Stimulated activated CD4-positive, alpha-beta T cell treated with anti-CD3 and anti-CD28 coated beads, Interleukin-4, amount 100 ng/mL, for 24 hours (primary cell): ENCODE results near the gene ACOT8.
"Not testable (repeated sequence)": the region's sequence is repeated elsewhere in the genome, so short reads cannot be mapped to it uniquely, and the experiment has no call there.

Experiments used
- DNase-seq: peaks from one replicate; pipeline ENCODE4 v3.0.0-alpha.2; 2020

ACOT8 gene

DNA sequence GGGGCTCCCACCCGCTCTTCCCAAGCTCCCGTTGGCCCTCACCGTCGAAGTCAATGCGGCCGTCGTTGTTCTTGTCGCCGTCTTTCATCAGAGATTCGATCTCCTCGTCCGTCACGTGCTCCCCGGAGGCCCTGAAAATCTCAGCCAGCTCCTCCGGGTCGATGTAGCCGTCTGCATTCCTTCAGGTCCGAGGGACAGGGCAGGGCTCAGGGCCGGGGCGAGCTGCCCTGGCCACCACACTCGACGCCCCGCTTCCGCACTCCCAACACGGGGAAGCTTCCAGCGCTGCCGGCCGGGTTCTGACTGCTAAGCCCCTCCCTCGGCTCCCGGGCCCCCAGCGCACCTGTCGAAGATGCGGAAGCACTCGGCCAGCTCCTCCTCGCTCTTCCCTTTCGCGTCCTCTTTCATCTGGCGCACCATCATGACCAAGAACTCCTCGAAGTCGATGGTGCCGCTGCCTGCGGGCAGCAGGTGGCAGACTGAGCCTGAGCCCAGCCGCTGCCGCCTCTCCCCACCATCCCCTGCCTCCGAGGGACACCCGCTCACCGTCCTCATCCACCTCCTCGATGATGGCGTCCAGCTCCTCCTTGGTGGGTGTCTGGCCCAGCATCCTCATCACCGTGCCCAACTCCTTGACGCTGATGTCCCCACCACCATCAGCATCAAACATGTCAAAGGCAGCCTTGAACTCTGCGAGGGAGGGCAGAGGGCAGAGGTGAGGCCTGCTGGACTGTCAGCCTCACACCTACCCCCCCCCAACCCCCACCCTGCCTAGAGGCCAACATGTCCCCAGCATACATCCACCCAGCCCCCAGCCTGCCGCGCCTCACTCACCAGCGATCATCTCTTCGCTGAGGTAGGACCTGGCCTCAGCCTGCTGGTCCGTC lies 33.0 kb downstream of the ACOT8 start:
- peak; percentile 51 for DNase-seq

- DNase-seq, result no peak
Measured at GRCh38 chr20:45822857-45823256, 34.3 kb downstream of the ACOT8 start.

- no peak for DNase-seq
Measured at GRCh38 chr20:45821947-45822346, 35.2 kb downstream of the ACOT8 start.

DNA sequence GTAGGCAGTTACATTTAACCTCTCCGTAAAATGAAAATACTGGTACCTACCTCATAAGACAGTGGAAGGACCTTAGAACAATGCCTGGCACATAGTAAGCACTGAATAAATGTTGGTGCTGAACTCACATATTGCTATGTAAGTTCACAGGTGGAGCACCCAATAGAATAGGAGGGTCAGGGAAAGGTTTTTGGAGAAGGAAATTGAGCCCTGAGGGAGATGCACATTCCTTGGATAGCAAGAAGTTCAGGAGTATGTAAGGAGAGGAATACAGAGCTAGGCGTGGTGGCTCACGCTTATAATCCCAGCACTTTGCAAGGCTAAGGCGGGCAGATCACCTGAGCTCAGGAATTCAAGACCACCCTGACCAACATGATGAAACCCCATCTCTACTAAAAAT lies 37.7 kb downstream of the ACOT8 start:
- no peak for DNase-seq

DNA sequence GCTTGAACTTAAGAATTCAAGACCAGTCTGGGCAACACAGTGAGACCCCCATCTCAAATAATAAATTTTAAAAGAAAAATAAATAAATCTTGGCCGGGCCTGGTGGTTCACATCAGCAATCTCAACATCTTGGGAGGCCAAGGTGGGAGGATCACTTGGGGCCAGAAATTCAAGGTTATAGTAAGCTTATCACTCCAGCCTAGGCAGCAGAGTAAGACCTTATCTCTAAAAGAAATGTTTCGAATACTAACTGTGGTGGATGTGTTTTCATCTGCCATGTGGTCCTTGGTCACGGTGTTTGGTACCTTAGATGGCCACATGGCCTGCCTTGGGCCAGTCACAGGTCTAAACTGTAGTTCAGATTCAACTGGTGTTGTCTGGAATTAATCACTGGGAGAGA lies 39.0 kb downstream of the ACOT8 start:
- no peak for DNase-seq

- DNase-seq, result no peak
Measured at GRCh38 chr20:45817376-45818194, 39.6 kb downstream of the ACOT8 start.

DNA sequence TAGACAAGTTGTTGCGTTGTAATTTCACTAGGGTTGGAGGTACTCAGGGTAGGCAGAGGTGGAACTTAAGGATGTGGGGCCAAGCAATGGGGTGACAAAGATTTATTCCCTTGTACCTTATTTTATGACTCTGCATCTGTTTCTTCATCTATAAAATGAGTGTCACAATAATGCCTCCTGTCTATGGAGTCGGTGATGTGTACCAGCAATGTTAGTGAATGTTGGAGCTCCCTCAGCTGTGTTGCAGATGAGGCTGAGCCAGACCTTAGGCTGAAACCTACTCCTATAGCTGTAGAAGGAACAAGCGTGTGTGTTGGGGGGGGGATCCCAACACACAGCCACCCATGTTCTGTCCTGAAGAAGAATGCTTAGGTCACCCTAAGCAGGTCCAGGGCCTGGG lies 40.2 kb downstream of the ACOT8 start:
- no peak for DNase-seq

DNA sequence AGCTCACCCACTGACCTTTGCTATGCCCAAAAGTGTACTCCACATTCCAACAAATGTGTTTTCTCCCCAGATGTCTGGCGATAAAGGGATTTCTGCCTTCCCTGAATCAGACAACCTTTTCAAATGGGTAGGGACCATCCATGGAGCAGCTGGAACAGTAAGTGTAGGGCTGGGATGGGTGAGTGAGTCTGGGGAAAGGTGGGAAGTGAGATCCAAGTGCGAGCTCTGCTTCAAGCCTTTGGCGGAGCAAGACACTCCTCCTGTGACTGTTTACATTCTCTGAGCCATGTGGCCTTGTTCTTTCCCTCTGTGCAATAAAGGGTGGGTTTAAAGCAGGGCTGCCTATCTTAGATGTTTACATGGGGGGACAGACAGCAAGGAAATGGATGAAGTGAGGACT lies 42.9 kb downstream of the ACOT8 start:
- DNase-seq, result no peak

DNA sequence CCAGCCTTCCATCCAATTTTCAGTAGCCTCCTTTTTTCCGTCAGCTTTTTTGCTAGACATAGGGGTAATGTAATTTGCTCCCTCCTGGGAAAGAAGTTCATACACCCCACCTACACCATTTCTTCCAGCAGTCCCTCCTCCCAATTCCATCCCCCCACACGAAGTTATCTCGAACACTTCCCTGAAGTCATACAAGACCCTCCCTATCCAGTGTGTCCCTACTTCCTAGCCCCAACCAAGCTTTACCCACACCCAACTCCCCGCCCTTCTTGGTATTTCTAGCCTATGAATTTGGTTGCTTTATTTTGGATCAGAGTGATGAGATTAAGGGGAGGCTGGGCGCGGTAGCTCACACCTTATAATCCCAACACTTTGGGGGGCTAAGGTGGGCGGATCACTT lies 43.7 kb downstream of the ACOT8 start:
- DNase-seq, result no peak

DNA sequence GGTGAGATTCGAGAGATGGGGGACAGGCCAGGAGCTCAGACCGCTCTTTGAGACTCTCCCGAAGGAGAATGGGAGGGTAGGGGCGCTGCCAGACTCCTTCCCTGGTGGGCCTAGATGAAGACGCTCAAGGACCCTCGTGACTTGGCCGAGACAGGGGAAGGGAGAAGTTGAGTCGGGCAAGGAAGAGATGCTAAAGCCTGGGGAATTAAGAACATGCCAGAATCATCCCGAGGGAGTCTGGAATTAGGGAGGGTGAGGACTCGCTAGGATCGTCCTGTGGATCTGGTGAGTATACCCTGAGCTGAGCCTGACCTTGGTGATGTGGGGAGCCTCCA lies 44.2 kb downstream of the ACOT8 start:
- no peak for DNase-seq

GRCh38 chr20:45812157-45813005 lies 44.8 kb downstream of the ACOT8 start, which contains the start of gene UBE2C:
Gene UBE2C, plus strand, starts transcription at chr20:45812644. Its CDS starts 52 bp downstream, at chr20:45812696.
- DNase-seq, result peak; percentile 95

DNA sequence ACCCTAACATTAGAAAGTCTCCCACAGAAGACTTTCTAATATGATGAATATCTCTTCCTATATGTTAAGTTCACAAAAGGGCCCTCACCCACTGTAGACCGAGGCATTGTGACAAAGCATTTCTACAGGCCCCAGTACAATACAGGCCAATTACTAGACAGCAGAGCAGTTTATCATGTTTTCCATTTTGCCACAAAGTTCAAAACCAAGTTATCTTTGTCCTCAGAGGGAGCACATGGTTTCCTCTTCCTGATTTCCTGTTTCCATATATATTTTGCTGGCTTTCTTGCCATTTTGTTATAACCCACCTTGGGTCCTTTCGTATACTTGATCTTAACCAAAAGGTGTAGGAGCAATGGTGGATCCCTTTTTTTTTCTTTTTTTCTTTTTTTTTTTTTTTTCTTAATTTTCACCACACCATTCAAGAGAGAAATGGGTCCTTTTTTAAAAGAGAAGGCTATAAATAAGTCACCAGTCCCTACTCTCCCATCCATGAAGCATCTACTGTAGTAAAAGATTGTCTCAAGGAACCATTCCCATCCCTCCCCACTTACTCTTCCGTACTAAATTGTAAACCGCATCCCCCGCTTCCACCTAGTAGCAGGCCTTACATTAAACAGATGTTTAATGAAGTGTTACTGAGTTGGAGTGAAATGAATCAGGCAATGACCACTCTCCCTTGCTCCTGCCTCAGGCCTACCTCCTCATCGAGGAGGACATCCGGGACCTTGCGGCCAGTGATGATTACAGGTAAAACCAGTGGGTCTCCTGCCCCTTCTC lies 46.8 kb downstream of the ACOT8 start:
- no peak for DNase-seq

GRCh38 chr20:45801851-45802250 lies 55.3 kb downstream of the ACOT8 start:
- no peak for DNase-seq

DNA sequence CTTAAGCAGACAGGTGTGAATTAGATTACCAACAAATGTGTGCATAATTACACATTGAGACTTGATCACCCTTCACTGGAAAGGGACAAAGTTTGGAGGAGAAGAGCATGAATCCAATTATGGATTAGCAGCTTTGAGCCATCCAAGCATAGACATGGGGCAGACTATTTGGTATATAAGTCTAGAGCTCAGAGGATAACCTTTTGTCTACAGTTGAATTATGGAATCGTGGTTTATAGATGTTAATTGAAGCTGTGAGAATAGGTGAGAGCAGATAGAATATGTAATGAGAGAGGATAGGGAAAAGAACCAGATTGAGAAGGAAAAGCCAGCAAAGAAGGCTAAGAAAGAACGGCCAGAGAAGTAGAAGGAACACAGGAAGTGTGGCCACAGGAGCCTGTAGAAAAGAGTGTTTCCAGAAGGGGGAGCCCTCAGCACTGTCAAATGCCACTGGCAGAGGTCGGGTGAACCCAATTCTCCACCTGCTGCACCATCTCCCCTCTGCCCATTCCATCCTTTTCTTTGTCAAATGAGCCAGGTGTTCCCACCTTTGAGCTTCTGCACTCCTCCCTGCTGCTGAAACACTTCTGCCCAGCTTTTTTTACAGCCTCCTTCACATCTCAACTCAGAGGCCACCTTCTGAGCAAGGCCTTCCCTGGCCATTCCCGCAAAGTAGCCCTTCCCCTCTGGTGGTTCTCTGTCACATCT lies 58.1 kb downstream of the ACOT8 start:
- peak; percentile 66 for DNase-seq

- DNase-seq, result not testable (repeated sequence)
Measured at GRCh38 chr20:45797955-45798354, 59.2 kb downstream of the ACOT8 start.

DNA sequence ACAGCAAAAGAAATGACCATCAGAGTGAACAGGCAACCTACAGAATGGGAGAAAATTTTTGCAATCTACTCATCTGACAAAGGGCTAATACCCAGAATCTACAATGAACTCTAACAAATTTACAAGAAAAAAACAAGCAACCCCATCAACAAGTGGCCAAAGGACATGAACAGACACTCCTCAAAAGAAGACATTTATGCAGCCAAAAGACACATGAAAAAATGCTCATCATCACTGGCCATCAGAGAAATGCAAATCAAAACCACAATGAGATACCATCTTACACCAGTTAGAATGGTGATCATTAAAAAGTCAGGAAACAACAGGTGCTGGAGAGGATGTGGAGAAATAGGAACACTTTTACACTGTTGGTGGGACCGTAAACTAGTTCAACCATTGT lies 59.7 kb downstream of the ACOT8 start:
- not testable (repeated sequence) for DNase-seq

DNA sequence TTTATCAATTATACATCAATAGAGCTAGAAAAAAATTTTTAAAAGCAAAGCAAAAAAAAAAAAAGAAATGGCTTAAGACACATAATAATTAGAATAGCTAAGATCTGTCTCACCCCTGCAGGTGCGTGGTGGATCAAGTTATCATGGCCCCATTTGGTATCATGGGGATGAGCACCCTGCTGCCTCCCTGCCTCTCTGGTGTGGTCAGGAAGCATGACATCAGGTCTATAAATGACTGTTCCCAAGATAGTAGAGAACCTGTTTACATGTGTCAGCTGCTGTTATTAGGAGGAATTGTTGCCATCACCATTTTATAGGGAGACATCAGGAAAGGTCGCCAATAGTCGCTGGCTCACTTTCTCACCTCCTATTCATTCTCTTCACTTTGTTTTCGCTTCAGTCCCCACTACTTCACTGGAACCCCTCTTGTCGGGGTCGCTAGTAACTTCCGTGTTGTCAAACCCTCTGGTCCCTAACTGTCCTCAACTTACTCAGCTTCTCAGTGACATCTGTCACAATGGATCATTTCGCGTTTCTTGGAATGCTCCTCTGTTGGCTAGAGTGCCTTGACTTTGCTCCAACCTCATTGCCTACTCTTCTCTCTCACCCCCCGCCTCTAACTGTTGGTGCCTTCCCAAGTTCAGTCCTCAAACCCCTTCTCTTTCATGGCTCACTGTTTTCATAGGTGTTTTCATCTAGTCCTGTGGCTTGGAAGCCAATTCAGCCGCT lies 60.7 kb downstream of the ACOT8 start:
- DNase-seq, result no peak

GRCh38 chr20:45792317-45793118 lies 64.7 kb downstream of the ACOT8 start:
- DNase-seq, result peak; percentile 21
